HG03066 (cell line): Measurements from ENCODE around the gene LFNG.
A peak's percentile ranks its signal among the peaks of the same experiment; 100 is the strongest.
"Not testable (repeated sequence)": the region's sequence is repeated elsewhere in the genome, so short reads cannot be mapped to it uniquely, and the experiment has no call there.

Experiments used
- ATAC-seq: cut with Tn5 transposase; IDR thresholded peaks from one replicate; pipeline ENCODE4 v1.9.1; 2021; ENCODE audit warnings: low read depth; ENCODE audit not compliant: unreplicated experiment

LFNG gene

DNA sequence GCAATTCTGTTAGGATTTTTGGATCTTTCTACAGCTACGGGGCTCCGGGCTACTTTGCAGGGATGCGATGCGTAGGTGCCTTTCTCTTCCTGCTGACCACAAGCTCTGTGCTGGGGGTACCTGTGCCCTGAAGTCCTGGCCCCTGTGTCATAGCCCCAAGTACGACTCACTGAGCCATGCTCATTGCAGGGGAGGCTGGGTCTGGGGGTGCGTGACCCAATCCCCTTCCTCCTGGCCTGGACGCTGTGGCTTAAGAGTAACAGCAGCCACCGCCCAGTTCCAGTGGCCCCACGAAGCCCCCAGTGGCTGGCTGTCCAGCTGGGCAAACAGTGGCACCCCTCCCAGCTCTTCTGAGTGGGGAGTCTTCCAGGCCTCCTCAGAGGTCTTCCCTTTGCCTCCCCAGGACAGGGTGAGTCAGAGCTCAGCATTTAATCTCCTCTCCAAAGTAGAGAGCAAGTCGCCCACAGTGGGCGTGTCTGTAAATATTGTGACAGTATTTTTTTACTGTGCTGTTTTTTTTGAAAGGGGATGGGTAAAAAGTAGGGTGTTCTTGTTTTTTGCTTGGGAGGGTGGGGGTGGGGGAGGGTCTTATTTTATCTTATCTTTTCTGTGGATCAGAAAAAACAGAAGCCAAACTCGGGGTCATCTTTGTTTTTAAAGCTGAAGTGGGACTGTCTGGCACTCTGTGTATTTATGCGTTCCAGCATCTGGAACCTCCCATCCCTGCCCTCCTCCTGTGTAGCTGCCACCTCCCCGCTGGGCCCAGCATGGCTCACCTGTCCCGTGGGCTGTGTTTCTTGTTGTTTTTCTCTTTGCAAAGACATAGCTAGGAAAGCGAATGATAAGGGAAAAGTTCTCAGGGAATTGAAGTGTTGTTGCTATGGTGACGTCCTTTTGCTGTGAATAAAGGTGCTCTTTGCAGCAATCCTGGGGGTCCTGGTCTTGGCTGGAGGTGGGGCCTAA, 8.2 kb downstream of the LFNG start:
- no peak for ATAC-seq

DNA sequence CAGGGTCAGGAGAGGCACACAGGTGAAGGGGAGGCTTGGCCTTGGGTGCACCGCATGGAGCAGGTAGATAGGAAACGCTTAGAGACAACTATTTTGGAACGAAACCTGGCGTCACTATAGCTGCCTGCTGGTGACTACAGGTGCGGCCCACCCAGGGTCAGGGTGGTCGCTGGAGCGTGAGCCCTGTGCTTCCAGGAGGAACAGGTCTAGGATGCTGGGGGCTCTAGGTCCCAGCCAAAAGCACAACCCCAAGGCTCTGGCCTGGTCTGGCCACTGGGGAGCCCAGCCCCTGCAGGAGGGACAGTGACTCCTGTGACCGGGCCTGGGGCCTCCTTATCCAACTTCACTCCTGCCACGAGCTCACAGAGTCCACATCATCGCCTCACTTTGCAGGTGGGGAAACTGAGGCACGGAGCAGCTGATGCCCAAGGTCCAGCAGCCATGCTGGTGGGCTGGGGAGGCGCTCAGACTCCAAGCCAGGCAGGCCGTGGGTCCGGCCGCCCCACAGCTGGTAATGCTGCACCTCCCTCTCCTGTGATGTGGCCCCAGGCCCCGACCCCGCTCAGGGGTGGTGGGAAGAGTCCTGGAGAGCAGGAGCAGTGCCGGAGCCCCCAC, 9.0 kb downstream of the LFNG start:
- ATAC-seq = no peak

DNA sequence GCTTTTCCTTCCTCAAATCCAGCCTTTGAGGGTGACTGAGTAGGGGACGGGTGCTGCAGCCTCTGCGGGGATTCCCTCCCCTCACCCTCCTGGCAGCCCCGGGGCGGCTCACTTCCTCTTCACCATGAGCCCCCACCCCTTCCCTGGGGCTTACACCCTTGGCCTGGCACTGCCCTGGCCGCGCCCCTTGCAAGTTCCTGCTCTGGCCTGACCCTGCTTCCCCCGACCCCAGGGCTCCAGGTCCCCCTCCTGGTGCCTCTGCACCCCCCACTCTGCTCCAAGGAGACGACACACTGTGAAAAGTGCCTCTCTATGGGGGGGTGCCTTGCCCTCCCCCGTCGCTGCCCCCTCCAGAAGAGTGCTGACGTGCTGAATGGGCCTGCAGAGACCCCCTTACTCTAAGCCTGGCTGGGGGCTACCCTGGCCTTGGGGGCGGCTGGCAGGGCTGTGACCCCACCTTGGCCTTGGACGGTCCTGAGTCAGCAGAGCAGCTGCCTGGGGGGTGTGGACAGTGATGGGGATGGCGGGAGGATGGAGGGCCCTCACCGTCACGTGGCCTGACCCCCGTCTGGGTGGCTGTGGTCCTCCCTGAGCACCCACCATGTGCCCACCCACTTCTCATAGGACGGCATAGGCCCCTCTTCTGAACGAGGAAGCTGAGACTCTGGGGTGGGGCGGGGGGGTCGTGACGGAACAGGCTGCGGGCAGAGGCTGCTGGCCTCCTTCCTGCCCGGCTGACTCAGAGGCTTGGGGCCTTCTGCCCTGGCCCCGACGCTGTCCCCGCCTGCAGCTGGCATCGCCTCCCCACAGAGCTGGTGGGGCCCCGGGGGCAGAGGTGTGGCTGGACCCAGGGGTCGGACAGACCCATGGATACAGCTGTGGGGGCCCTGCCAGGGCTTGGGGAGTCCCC, 9.8 kb downstream of the LFNG start:
- peak; percentile 52 for ATAC-seq

DNA sequence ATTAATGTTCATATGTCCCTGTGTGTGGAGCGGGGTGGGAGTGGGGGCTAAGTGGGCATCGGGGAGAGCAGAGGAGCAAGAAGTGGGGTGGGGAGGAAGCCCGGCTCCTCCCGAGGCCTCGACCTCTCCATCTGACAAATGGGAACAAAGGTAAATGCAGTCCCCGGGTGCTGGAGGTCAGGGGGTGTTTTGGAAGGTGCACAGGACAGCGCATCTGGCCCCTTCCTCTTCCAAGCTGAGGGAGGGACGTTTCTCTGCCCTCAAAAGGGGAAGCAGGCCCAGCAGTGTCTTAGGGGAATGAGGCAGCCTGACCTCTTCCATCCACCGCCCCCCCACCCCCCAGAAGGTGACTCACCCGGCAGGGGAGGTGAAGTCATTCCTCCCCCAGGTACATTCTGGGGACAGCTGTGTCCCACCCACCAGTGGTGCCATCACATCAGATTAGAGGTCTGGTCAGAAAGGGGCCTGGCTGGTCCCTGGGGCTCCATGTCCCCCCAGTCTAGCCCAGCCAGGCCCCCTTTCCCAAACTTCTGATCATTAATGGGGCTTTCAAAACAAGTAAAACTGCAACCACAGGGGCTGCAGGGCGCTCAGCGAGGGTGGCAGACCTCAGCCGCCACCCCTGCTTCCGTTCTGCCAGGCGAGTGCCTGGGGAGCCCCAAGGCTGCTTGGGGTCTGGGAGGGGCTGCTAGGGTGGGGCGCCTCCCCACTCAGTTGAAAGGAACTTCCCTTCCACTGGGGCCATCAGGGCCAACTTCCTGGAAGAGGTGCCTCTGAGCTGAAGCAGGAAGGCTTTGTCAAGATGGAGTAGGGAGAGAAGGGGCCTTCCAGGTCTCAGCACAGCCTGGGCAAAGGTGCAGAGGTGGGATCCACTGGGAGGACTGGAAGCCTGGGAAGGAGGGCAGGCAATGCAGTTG, 10.8 kb downstream of the LFNG start:
- no peak for ATAC-seq

DNA sequence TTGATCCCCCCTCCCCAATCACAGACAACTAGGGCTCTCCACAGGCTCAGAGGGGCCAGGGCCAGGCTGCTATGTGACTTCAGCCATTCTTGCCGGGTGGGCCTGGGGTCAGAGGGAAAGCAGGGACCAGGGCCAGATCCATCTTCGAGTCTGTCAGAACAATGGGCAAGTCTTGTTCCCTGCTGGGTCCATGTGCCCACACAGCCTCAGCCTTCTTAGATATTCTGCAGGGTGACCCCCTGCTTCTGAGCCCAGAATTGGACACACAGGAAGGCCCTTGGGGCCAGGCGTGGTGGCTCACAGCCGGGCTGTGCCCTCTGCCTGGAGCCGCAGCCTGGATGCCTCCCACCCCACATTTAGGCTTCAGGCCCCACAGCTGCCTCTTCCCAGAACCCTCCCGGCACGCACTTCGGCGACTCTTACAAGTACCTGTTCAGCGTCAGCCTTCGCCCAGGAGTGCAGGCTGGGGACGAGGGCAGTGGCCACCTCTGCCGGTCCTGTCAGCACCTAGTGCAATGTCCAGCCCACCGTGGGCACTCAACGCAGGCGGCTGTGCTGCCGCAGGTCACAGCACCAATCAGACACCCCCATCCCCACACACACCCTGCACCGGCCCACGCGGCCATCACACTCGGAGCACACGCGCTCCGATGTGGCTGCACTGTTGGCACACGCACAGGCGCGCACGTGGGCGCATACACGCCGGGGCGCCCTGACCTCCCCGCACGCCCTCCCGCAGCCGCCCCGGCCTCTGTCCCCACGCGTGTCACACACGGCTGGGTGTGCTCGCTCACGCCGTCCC, 11.6 kb downstream of the LFNG start:
- not testable (repeated sequence) for ATAC-seq

GRCh38 chr7:2531796-2532110, 12.2 kb downstream of the LFNG start:
- ATAC-seq = not testable (repeated sequence)

DNA sequence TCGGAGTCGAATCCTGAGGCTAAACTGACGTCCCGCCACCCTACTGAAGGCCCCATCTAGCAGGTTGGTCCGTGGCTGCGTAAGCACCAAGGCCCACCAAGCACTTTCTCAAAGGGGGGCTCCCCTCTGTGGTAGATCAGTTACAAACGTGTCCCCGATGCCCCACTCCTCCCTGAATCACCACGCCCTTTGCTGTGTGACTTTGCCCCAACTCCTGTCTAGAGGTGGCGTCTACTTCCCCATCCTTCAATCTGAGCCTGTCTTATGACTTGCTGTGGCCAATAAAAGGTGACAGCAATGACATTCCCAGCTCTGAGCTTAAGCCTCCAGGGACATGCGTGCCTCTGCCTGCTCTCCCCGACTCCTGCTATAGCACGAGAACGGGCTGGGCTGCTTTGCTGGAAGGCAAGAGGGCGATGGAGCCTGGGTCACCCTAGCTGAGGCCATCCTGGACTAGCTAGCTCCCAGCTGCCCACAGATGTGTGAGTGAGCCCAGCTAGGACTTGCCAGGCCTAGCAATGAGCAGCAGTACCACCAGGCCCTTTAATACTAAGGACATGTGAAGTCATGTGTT, 12.7 kb downstream of the LFNG start:
- ATAC-seq = not testable (repeated sequence)

DNA sequence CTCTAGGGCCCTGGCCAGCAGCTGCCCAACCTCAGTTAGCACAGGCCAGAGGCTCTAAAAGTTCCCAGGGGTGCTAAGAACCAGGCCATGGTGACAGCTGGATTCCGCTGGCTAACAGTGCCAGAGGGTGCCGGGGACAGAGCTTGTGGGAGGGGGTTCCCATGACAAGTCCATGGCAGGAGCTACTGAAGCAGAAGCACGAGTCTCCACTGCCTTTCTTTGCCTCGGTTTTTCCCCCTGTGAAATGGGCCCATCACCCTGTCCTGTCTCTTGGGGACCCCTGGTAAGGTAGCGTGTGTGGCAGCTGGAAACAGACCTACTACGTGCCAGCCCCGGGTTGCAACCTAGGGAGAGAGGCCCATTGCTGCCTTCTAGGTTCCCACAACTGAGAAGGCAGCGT, 13.2 kb downstream of the LFNG start:
- not testable (repeated sequence) for ATAC-seq

GRCh38 chr7:2533566-2533965, 14.0 kb downstream of the LFNG start:
- not testable (repeated sequence) for ATAC-seq

DNA sequence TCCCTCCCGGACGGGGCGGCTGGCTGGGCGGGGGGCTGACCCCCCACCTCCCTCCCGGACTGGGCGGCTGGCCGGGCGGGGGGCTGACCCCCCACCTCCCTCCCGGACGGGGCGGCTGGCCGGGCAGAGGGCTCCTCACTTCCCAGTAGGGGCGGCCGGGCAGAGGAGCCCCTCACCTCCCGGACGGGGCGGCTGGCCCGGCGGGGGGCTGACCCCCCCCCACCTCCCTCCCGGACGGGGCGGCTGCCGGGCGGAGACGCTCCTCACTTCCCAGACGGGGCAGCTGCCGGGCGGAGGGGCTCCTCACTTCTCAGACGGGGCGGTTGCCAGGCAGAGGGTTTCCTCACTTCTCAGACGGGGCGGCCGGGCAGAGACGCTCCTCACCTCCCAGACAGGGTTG, 14.6 kb downstream of the LFNG start:
- ATAC-seq = not testable (repeated sequence)

GRCh38 chr7:2535872-2536627, 16.5 kb downstream of the LFNG start:
- not testable (repeated sequence) for ATAC-seq

DNA sequence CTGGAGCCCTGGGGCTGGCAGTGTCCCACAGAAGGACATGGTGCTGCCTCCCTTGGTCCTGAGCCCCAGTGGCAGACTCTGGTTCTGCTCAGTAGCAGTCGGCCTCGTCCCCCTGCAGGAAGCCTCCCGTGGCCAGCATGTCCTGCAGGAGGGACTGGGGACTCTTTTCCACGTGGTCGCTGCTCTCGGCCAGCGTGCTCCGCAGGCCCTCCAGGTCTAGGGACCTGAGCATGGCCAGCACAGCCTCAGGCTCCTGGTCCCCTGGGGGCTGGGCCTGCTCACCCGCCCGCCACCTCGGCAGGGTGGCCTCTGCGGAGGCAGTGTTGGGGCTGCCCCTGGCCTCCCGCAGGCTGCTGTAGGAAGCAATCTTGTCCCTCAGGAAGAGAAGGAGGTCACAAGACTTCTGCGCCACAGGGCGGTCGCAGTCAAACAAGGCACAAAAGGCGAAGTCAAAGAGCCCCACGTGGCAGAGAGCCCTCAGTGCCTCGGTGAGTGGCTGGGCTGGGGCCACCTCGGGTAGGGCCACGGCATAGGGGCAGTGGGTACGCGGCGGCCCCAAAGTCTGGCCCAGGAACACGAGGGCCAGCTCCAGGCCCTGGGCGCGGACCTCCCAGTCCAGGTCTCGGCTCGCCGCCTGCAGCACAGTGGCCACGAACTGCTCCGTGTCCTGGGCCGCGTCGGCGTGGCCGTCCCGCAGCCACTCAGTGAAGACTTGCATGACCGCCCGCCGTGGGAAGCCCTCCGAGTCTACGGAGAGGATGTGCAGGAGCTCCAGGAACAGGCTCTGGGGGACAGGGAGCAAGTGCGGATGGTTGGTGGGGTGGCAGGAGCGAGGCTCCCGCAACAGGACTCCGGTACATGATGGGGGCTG, 18.6 kb downstream of the LFNG start:
- no peak for ATAC-seq

GRCh38 chr7:2539031-2539911, 19.7 kb downstream of the LFNG start:
- ATAC-seq = no peak

DNA sequence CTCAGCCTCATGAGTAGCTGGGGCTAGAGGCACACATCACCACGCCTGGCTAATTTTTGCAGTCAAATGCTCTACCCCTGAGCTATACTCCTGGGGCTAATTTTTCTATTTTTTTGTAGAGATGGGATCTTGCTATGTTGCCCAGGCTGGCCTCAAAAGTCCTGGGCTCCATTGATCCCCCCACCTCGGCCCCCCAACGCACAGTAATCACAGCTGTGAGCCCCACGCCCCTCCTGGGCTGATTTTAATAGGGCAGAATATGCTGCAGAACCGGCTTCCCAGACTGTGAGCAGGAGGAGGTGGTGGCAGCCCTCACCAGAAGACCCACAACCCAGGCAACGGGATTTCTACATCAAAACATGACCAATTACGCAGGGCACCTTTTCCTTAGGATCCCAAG, 20.6 kb downstream of the LFNG start:
- no peak for ATAC-seq

- no peak for ATAC-seq
Observed at GRCh38 chr7:2540641-2541051, 21.1 kb downstream of the LFNG start.
